Daoy (cell line): ENCODE measurements around the gene KCNH3. TPM values are rescaled to one million over a fixed set of nuclear protein-coding genes. Genes with fewer than 3 reads are reported as not detected.
"Not testable (repeated sequence)": the region's sequence is repeated elsewhere in the genome, so short reads cannot be mapped to it uniquely, and the experiment has no call there.

Source experiments
- DNase-seq: peaks from one replicate; pipeline ENCODE4 v3.0.0-alpha.2; 2015; ENCODE audit warnings: low read depth
- total RNA-seq: library from RNA; depleted of rRNA; stranded (reverse); fragments of >200 nt; shearing (Covaris generic); gene quantifications from 2 replicates; pipeline ENCODE4 v1.2.3, GENCODE V29; 2014; rRNA removed

The KCNH3 gene
- total RNA-seq, 1 experiment from 2014 or later: 0.40 TPM

- no peak for DNase-seq
These were observed 45.8 kb downstream of the KCNH3 start for GRCh38 chr12:49584591-49584990.

- no peak for DNase-seq
These were observed 46.9 kb downstream of the KCNH3 start for GRCh38 chr12:49585477-49586459.

- DNase-seq: no peak
These were observed 48.5 kb downstream of the KCNH3 start for GRCh38 chr12:49587174-49587908.

- no peak for DNase-seq
These were observed 49.5 kb downstream of the KCNH3 start for GRCh38 chr12:49588281-49588680.

GRCh38 chr12:49588721-49589516 lies 50.1 kb downstream of the KCNH3 start:
- peak; percentile 23 for DNase-seq

- DNase-seq: no peak
These were observed 59.7 kb downstream of the KCNH3 start for GRCh38 chr12:49598527-49598926.

GRCh38 chr12:49599961-49600360 lies 61.1 kb downstream of the KCNH3 start:
- DNase-seq: no peak

- no peak for DNase-seq
These were observed 64.9 kb downstream of the KCNH3 start for GRCh38 chr12:49603721-49604120.

GRCh38 chr12:49604856-49605255 lies 66.0 kb downstream of the KCNH3 start:
- DNase-seq: no peak

- DNase-seq: not testable (repeated sequence)
These were observed 66.7 kb downstream of the KCNH3 start, which contains the start of gene FAM186B for GRCh38 chr12:49605539-49605938. FAM186B (minus strand) TSS chr12:49605639; CDS start chr12:49605477, 162 bp downstream.

Other genes starting within 250 kb of the KCNH3 start
- gene PRPH, start 243.9 kb upstream of the KCNH3 start, total RNA-seq: 0.69 TPM in 1 of 2 replicates, not detected in the other
- 45.5 and 48.3 TPM in 2 replicates for gene TROAP, start 215.8 kb upstream of the KCNH3 start, total RNA-seq
- gene C1QL4, start 201.8 kb upstream of the KCNH3 start, total RNA-seq: 0.06 and 0.80 TPM in 2 replicates
- gene DNAJC22, start 192.1 kb upstream of the KCNH3 start, total RNA-seq: 2.4 and 2.7 TPM in 2 replicates
- 20.9 and 32.3 TPM in 2 replicates for gene SPATS2, start 171.6 kb upstream of the KCNH3 start, total RNA-seq
- 92.9 and 102 TPM in 2 replicates for gene MCRS1, start 29.1 kb downstream of the KCNH3 start, total RNA-seq
- gene FAM186B, start 66.6 kb downstream of the KCNH3 start, total RNA-seq: 0.17 and 0.30 TPM in 2 replicates
- 5.3 and 5.9 TPM in 2 replicates for gene PRPF40B, start 84.5 kb downstream of the KCNH3 start, total RNA-seq
- 41.9 and 51.7 TPM in 2 replicates for gene FMNL3, start 168.4 kb downstream of the KCNH3 start, total RNA-seq
- gene TMBIM6, start 202.5 kb downstream of the KCNH3 start, total RNA-seq: 379 and 454 TPM in 2 replicates